SK-N-DZ (cell line): ENCODE results near the gene NBAS.

ENCODE experiments used
- DNase-seq: peaks from one replicate; pipeline ENCODE4 v3.0.0-alpha.2; 2015; ENCODE audit warnings: low spot score

The NBAS gene

GRCh38 chr2:15591692-15592463 is 30.7 kb upstream of the NBAS start, which contains the start of gene DDX1:
TSS of gene DDX1 (plus strand) at chr2:15591868. CDS start at chr2:15591934, 66 bp downstream.
- DNase-seq = no peak

- DNase-seq = no peak
These were observed 30.2 kb upstream of the NBAS start for GRCh38 chr2:15591373-15591691.

- no peak for DNase-seq
These were observed 27.3 kb upstream of the NBAS start for GRCh38 chr2:15588329-15588919.

GRCh38 chr2:15584767-15585469 is 23.8 kb upstream of the NBAS start:
- DNase-seq = no peak

GRCh38 chr2:15584316-15584715 is 23.2 kb upstream of the NBAS start:
- peak; percentile 89 for DNase-seq

GRCh38 chr2:15583826-15584225 is 22.7 kb upstream of the NBAS start:
- no peak for DNase-seq

- peak; percentile 88 for DNase-seq
These were observed 21.7 kb upstream of the NBAS start for GRCh38 chr2:15582710-15583357.

- no peak for DNase-seq
These were observed 19.3 kb upstream of the NBAS start for GRCh38 chr2:15580451-15580850.

- DNase-seq = no peak
These were observed 18.5 kb upstream of the NBAS start for GRCh38 chr2:15579641-15580040.

GRCh38 chr2:15577071-15577735 is 16.1 kb upstream of the NBAS start:
- DNase-seq = no peak

GRCh38 chr2:15571729-15572128 is 10.6 kb upstream of the NBAS start:
- DNase-seq = peak; percentile 89

GRCh38 chr2:15570104-15570503 is 9.0 kb upstream of the NBAS start:
- DNase-seq = peak; percentile 91

GRCh38 chr2:15568874-15569273 is 7.7 kb upstream of the NBAS start:
- DNase-seq = peak; percentile 91

- no peak for DNase-seq
These were observed 5.8 kb upstream of the NBAS start for GRCh38 chr2:15566912-15567311.

GRCh38 chr2:15565994-15566671 is 5.0 kb upstream of the NBAS start:
- peak; percentile 90 for DNase-seq

- peak; percentile 90 for DNase-seq
These were observed 4.3 kb upstream of the NBAS start for GRCh38 chr2:15565392-15565791.

GRCh38 chr2:15563227-15564100 is 2.3 kb upstream of the NBAS start:
- peak; percentile 91 for DNase-seq

- peak; percentile 91 for DNase-seq
These were observed 1.4 kb upstream of the NBAS start for GRCh38 chr2:15562354-15563031.

GRCh38 chr2:15561574-15562344 is 625 bp upstream of the NBAS start:
- DNase-seq = no peak
